Lower leg skin (tissue), 3 donors: ENCODE results near the gene PTGES3L.

Source experiments
- POLR2A ChIP-seq, 2 donors: fragments of 450-650 bp; IDR thresholded peaks; one replicate each; pipeline ENCODE4 v1.6.1; 2016 to 2017; ENCODE audit warnings: antibody characterized with exemption in 2 of 2, mild to moderate bottlenecking in 1 of 2, moderate library complexity in 1 of 2
- TF ChIP-seq, protein P1 (sequence below), 3 donors: fragments of 450-650 bp; IDR thresholded peaks; one replicate each; pipeline ENCODE4 v1.5.1; 2016; ENCODE audit warnings: antibody characterized with exemption in 3 of 3, mild to moderate bottlenecking in 3 of 3, moderate library complexity in 2 of 3

DNA sequence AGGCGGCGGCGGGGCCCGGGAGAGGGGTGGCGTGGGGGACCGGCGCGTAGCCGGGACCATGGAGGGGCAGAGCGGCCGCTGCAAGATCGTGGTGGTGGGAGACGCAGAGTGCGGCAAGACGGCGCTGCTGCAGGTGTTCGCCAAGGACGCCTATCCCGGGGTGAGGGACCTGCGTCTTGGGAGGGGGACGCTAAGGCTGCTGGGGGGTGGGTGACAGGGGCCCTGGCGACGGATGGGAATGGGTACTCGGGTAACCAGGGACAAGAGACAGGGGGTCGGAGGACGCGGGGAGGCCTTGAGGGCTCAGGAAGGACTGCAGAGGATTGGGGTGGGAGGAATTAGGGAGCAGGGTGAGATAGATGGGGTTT is 45.4 kb upstream of the PTGES3L start:
- TF ChIP-seq, protein P1, sequence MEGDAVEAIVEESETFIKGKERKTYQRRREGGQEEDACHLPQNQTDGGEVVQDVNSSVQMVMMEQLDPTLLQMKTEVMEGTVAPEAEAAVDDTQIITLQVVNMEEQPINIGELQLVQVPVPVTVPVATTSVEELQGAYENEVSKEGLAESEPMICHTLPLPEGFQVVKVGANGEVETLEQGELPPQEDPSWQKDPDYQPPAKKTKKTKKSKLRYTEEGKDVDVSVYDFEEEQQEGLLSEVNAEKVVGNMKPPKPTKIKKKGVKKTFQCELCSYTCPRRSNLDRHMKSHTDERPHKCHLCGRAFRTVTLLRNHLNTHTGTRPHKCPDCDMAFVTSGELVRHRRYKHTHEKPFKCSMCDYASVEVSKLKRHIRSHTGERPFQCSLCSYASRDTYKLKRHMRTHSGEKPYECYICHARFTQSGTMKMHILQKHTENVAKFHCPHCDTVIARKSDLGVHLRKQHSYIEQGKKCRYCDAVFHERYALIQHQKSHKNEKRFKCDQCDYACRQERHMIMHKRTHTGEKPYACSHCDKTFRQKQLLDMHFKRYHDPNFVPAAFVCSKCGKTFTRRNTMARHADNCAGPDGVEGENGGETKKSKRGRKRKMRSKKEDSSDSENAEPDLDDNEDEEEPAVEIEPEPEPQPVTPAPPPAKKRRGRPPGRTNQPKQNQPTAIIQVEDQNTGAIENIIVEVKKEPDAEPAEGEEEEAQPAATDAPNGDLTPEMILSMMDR (IDR thresholded peaks at IDR 0.05): no peak
- TF ChIP-seq POLR2A (IDR thresholded peaks at IDR 0.05): no peak
